Parathyroid adenoma (tissue), 2 donors: ENCODE data around the gene PLP1.

ENCODE experiments used
- H2AFZ ChIP-seq: fragments of 300-600 bp; sonication (generic); one replicate; pipeline ENCODE4 v1.7.0; 2017; ENCODE audit warnings: antibody characterized with exemption, mild to moderate bottlenecking
- H3K27ac ChIP-seq: fragments of 300-600 bp; sonication (generic); one replicate; pipeline ENCODE4 v1.7.0; 2017
- H3K27me3 ChIP-seq: fragments of 300-600 bp; sonication (generic); one replicate; pipeline ENCODE4 v1.7.0; 2017; ENCODE audit warnings: low read length; ENCODE audit not compliant: control insufficient read depth, insufficient read depth
- H3K36me3 ChIP-seq: fragments of 300-600 bp; sonication (generic); one replicate; pipeline ENCODE4 v1.7.0; 2017; ENCODE audit warnings: low read length; ENCODE audit not compliant: control insufficient read depth, insufficient read depth
- H3K4me1 ChIP-seq: fragments of 300-600 bp; sonication (generic); one replicate; pipeline ENCODE4 v1.7.0; 2017; ENCODE audit warnings: control low read depth
- H3K4me2 ChIP-seq: fragments of 300-600 bp; sonication (generic); one replicate; pipeline ENCODE4 v1.7.0; 2017; ENCODE audit warnings: low read length
- H3K4me3 ChIP-seq: fragments of 300-600 bp; sonication (generic); one replicate; pipeline ENCODE4 v1.7.0; 2017; ENCODE audit warnings: low read depth, low read length
- H3K79me2 ChIP-seq: fragments of 300-600 bp; sonication (generic); one replicate; pipeline ENCODE4 v1.7.0; 2017; ENCODE audit warnings: control low read depth
- H3K9ac ChIP-seq: fragments of 300-600 bp; sonication (generic); one replicate; pipeline ENCODE4 v1.7.0; 2017; ENCODE audit warnings: mild to moderate bottlenecking
- H3K9me3 ChIP-seq: fragments of 300-600 bp; sonication (generic); one replicate; pipeline ENCODE4 v1.7.0; 2017; ENCODE audit warnings: low read length; ENCODE audit not compliant: control insufficient read depth
- TF ChIP-seq, protein P1 (sequence below): fragments of 300-600 bp; sonication (generic); IDR thresholded peaks from one replicate; pipeline ENCODE4 v1.7.0; 2017; ENCODE audit warnings: antibody characterized with exemption, mild to moderate bottlenecking
- donor health status: primary hyperparathyroidism.

Gene PLP1

DNA sequence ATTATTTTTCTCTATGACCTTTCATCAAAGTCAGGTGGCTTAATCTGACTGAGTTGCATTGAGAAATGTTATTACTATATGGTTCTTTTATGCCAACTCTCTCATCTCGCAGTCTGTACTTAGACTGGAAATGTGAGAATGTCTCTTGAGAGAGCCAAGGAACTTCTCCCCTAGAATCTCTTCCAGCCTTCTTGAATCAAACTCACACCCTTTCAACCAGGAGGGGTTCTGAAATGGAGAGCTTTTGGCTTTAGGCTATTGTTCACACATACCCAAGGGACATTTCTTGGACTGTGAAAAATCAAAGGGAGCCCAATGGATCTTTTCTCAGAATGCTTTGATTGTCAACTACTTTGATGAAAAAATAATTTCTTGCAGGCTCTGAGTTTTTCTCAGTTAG, 5.1 kb downstream of the PLP1 start:
- H3K27ac ChIP-seq: no peak overlapping the region
- H3K9me3 ChIP-seq: no peaks in the 10 kb centered on the region
- H3K9ac ChIP-seq: no peak overlapping the region
- H3K36me3 ChIP-seq: no peaks in the 10 kb centered on the region
- H2AFZ ChIP-seq: no peak overlapping the region
- H3K4me3 ChIP-seq: no peak overlapping the region
- H3K4me2 ChIP-seq: no peak overlapping the region
- TF ChIP-seq, protein P1, sequence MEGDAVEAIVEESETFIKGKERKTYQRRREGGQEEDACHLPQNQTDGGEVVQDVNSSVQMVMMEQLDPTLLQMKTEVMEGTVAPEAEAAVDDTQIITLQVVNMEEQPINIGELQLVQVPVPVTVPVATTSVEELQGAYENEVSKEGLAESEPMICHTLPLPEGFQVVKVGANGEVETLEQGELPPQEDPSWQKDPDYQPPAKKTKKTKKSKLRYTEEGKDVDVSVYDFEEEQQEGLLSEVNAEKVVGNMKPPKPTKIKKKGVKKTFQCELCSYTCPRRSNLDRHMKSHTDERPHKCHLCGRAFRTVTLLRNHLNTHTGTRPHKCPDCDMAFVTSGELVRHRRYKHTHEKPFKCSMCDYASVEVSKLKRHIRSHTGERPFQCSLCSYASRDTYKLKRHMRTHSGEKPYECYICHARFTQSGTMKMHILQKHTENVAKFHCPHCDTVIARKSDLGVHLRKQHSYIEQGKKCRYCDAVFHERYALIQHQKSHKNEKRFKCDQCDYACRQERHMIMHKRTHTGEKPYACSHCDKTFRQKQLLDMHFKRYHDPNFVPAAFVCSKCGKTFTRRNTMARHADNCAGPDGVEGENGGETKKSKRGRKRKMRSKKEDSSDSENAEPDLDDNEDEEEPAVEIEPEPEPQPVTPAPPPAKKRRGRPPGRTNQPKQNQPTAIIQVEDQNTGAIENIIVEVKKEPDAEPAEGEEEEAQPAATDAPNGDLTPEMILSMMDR: no peak
- peaks cover 14% of the 10 kb centered on the region for H3K79me2 ChIP-seq
- H3K27me3 ChIP-seq: no peaks in the 10 kb centered on the region
- H3K4me1 ChIP-seq: peaks cover 10% of the 10 kb centered on the region

DNA sequence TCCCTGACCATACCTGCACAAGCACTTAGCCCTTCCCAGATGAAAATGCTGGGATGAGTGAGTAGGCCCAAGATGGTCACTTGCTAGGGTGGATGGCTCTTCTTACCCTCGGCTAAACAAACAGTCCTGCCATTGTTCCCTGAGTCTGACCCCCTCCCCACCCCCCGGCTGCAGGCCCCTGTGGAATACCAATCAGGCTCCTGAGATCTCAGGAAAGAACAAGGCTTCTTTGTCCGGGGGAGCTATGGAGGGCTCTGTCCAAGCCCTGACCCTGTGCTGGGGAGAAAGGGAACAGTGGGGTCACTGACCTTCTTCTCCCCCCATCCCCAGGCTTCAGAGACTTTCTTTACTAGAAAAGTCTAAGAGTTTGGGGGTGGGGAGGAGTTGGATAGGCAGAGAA, 6.0 kb downstream of the PLP1 start:
- Histone ChIP-seq H3K79me2 (peaks cover 8% of the 10 kb centered on the region), H3K4me2 (no peak overlapping the region), H3K27me3 (no peaks in the 10 kb centered on the region), H3K36me3 (no peaks in the 10 kb centered on the region), H3K9ac (no peak overlapping the region), H3K4me1 (peaks cover 10% of the 10 kb centered on the region), H2AFZ (no peak overlapping the region), H3K27ac (no peak overlapping the region), H3K4me3 (no peak overlapping the region), H3K9me3 (no peaks in the 10 kb centered on the region)
- TF ChIP-seq, protein P1: no peak

DNA sequence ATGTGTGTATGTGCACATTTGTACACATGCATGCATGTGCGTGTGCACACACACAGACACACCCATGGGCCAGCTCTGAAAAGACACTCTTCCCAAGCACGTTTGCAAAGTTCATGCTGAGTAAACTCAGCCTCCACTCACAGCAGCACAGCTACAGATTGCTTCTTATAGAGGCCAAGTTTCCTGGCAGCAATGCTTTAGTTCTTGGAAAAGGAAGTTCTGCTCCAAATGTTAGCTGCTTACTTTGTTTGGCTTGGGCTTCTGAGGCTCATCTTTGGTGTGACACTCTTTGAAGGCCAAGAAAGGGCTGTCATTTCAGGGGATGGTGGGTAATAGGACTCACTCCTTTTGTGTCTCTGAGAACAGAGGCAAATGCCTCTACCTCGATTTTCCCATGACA, 6.6 kb downstream of the PLP1 start:
- Histone ChIP-seq H3K4me1 (peaks cover 10% of the 10 kb centered on the region), H3K9me3 (no peaks in the 10 kb centered on the region), H3K4me3 (no peak overlapping the region), H3K27ac (no peak overlapping the region), H3K27me3 (no peaks in the 10 kb centered on the region), H2AFZ (no peak overlapping the region), H3K79me2 (peaks cover 6% of the 10 kb centered on the region), H3K9ac (no peak overlapping the region), H3K4me2 (no peak overlapping the region), H3K36me3 (no peaks in the 10 kb centered on the region)
- TF ChIP-seq, protein P1: no peak

DNA sequence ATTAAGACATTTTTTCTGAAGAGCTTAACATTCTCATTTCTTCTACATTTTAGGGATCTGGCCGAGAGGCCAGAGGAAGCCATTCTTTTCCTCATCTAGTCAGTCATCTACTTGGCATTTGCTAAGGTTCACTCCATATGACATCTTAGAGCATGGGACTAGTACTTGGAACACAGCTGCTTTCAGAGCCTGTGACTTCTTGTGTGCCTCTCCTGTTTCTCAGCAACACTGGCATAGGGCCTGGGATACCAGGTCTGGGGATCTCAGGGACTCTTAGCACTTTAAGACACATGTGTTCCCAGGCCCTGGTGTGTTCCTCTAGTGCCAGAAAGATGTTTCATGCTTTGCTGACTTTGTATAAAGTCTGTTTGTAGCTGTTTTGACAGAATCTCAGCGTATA, 7.3 kb downstream of the PLP1 start:
- Histone ChIP-seq H3K27ac (no peak overlapping the region), H3K4me3 (no peak overlapping the region), H3K9ac (no peak overlapping the region), H3K36me3 (no peaks in the 10 kb centered on the region), H3K4me2 (no peak overlapping the region), H3K9me3 (no peaks in the 10 kb centered on the region), H3K79me2 (peaks cover 3% of the 10 kb centered on the region), H3K27me3 (no peaks in the 10 kb centered on the region), H2AFZ (no peak overlapping the region), H3K4me1 (peaks cover 6% of the 10 kb centered on the region)
- TF ChIP-seq, protein P1: no peak

DNA sequence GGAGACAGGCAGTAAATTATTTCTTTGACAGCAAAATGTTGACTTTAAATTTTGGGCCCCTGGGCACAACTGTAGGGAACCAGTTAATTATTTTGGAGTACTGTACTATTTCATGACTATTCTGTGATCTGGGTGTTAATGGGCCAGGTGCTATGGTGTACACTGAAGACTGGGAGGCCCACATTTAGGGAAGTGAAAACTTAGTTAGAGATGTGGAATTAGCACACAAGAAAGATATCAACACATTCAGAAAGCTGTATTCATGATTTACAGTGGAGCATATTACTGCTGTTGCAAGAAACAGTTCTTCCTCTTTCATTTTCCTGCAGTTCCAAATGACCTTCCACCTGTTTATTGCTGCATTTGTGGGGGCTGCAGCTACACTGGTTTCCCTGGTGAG, 12.4 kb downstream of the PLP1 start:
- Histone ChIP-seq H3K4me3 (no peak overlapping the region), H3K4me2 (no peak overlapping the region), H3K27ac (no peak overlapping the region), H2AFZ (no peak overlapping the region), H3K9me3 (no peaks in the 10 kb centered on the region), H3K27me3 (no peaks in the 10 kb centered on the region), H3K4me1 (peaks cover 9% of the 10 kb centered on the region), H3K36me3 (no peaks in the 10 kb centered on the region), H3K9ac (no peak overlapping the region), H3K79me2 (no peaks in the 10 kb centered on the region)
- TF ChIP-seq, protein P1: no peak
